Measurements from ENCODE around the gene RPN1.

RPN1 gene

DNA sequence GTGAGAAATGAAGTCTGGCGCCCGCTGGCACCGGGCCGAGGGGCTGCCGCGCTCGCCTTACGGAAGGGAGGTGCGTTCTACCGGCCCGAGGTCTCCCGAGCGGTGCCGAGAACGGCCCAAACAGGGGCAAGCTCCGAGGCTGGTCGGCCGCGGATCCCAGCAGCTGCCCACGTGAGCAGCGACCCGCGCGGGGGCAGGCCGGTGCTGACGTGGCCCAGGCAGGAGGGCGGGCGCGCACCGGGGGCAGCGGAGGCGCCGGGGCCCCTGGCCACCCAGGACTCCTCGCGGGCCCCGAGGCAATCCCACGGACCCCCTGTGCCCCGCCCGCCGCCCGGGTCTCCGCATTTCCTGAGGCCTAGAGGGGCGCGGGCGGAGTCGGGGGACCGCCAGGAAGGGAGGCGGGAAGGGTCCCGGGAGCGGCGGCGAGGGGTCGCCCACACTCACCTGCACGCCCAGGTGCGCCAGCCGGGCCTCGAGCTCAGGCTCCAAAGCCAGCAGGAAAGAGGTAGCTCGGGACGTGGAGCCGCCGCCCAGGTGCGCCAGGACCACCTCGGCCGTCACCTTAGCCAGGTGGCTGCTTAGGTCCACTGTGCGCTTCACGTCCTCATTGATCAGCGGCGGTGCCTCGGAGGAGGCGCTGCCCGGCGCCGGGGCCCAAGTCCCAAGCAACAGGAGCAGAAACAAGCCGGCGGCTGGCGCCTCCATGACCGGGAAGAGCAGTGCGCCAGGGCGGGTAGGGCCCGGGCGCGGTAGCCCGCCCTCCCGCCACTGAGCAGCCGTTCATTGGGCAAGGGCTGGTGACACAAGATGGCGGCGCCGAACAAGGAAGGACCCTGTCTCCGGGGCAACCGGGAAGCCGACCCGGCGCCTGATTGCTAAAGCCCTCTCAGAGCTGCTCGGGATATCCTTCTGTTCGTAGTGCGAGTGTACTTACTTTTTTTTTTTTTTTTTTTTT, at the start of gene RPN1:
TSS of gene RPN1 (minus strand) at position 723 of the 955 bp plus-strand sequence. CDS start at position 705, 18 bp downstream.
- Histone ChIP-seq H3K27me3 (ENCODE audit: insufficient read depth, low read length) (no peaks in the 10 kb centered on the region), H3K4me3 (ENCODE audit: low read length) (peak within 1 kb of the TSS; percentile 86), H3K9me3 (ENCODE audit: insufficient read depth, low read depth, low read length) (no peaks in the 10 kb centered on the region), H3K36me3 (ENCODE audit: insufficient read depth, low read depth, low read length) (no peaks in the 10 kb centered on the region), H3K27ac (ENCODE audit: low read length) (no peak within 1 kb of the TSS), H3K4me1 (ENCODE audit: insufficient read depth, low read length) (peaks cover 7% of the 10 kb centered on the region; the same call in 1 of the 2 replicates), H3K9ac (ENCODE audit: low read depth, low read length) (peak within 1 kb of the TSS; percentile 84)

- peaks cover 13% of the 10 kb centered on the region; the same call in 1 of the 2 replicates for H3K27me3 ChIP-seq (ENCODE audit: insufficient read depth, low read length)
- H3K4me1 ChIP-seq (ENCODE audit: insufficient read depth, low read length): no peaks in the 10 kb centered on the region
- H3K4me3 ChIP-seq (ENCODE audit: low read length): peak overlapping the region; percentile 73
- H3K9me3 ChIP-seq (ENCODE audit: insufficient read depth, low read depth, low read length): no peaks in the 10 kb centered on the region
- peak overlapping the region; percentile 45; the same call in 1 of the 2 replicates for H3K9ac ChIP-seq (ENCODE audit: low read depth, low read length)
- no peak overlapping the region for H3K27ac ChIP-seq (ENCODE audit: low read length)
- no peaks in the 10 kb centered on the region for H3K36me3 ChIP-seq (ENCODE audit: insufficient read depth, low read depth, low read length)
Measured at GRCh38 chr3:128698211-128699047, 47.8 kb upstream of the RPN1 start.

GRCh38 chr3:128697341-128697740, 46.7 kb upstream of the RPN1 start:
- Histone ChIP-seq H3K4me3 (ENCODE audit: low read length) (no peak overlapping the region), H3K36me3 (ENCODE audit: insufficient read depth, low read depth, low read length) (no peaks in the 10 kb centered on the region), H3K9me3 (ENCODE audit: insufficient read depth, low read depth, low read length) (no peaks in the 10 kb centered on the region), H3K4me1 (ENCODE audit: insufficient read depth, low read length) (no peaks in the 10 kb centered on the region), H3K27ac (ENCODE audit: low read length) (no peak overlapping the region), H3K9ac (ENCODE audit: low read depth, low read length) (no peak overlapping the region), H3K27me3 (ENCODE audit: insufficient read depth, low read length) (peaks cover 13% of the 10 kb centered on the region; the same call in 1 of the 2 replicates)

DNA sequence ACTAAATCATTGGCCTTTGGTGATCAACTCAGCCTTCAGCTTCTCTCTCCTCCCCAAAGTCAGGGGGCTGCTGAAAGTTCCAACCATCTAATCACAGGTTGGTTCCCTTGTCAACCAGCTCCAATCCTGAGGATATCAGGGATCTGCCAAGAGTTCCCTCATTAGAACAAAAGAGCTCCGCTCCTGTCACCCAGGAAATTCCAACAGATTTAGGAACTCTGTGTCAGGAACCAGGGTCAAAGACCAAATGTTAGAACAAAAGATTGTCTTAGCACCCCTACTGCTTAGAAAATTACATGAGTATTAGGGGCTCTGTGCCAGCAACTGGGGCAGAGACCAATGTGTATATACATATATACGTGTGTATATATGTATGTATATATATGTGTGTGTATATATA, 43.1 kb upstream of the RPN1 start:
- Histone ChIP-seq H3K36me3 (ENCODE audit: insufficient read depth, low read depth, low read length) (no peaks in the 10 kb centered on the region), H3K9me3 (ENCODE audit: insufficient read depth, low read depth, low read length) (no peaks in the 10 kb centered on the region), H3K9ac (ENCODE audit: low read depth, low read length) (no peak overlapping the region), H3K4me1 (ENCODE audit: insufficient read depth, low read length) (no peaks in the 10 kb centered on the region), H3K4me3 (ENCODE audit: low read length) (no peak overlapping the region), H3K27me3 (ENCODE audit: insufficient read depth, low read length) (peaks cover 7% of the 10 kb centered on the region; the same call in 1 of the 2 replicates), H3K27ac (ENCODE audit: low read length) (no peak overlapping the region)

DNA sequence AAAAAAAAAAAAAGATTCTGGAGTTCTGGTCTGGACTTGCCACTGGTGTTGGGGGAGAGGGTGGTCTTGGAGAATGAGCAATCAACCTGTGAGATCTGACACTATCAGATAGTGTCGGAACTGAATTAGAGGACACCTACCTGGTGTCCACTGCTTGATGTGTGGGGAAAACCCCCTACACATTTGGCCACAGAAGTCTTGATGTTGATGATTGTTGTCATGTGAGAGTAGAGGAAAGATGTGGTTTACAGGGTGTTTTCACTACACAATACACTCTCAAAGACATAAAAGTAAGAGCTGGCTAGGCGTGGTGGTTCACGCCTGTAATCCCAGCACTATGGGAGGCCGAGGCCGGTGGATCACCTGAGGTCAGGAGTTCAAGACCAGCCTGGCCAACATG, 38.4 kb upstream of the RPN1 start:
- Histone ChIP-seq H3K9me3 (ENCODE audit: insufficient read depth, low read depth, low read length) (no peaks in the 10 kb centered on the region), H3K36me3 (ENCODE audit: insufficient read depth, low read depth, low read length) (no peaks in the 10 kb centered on the region), H3K4me1 (ENCODE audit: insufficient read depth, low read length) (no peaks in the 10 kb centered on the region), H3K9ac (ENCODE audit: low read depth, low read length) (no peak overlapping the region), H3K4me3 (ENCODE audit: low read length) (no peak overlapping the region), H3K27ac (ENCODE audit: low read length) (no peak overlapping the region), H3K27me3 (ENCODE audit: insufficient read depth, low read length) (no peaks in the 10 kb centered on the region)

- H3K9ac ChIP-seq (ENCODE audit: low read depth, low read length): no peak overlapping the region
- no peaks in the 10 kb centered on the region for H3K27me3 ChIP-seq (ENCODE audit: insufficient read depth, low read length)
- peaks cover 6% of the 10 kb centered on the region; the same call in 1 of the 2 replicates for H3K4me1 ChIP-seq (ENCODE audit: insufficient read depth, low read length)
- no peaks in the 10 kb centered on the region for H3K9me3 ChIP-seq (ENCODE audit: insufficient read depth, low read depth, low read length)
- no peaks in the 10 kb centered on the region for H3K36me3 ChIP-seq (ENCODE audit: insufficient read depth, low read depth, low read length)
- H3K4me3 ChIP-seq (ENCODE audit: low read length): no peak overlapping the region
- no peak overlapping the region for H3K27ac ChIP-seq (ENCODE audit: low read length)
Measured at GRCh38 chr3:128686465-128686864, 35.8 kb upstream of the RPN1 start.

DNA sequence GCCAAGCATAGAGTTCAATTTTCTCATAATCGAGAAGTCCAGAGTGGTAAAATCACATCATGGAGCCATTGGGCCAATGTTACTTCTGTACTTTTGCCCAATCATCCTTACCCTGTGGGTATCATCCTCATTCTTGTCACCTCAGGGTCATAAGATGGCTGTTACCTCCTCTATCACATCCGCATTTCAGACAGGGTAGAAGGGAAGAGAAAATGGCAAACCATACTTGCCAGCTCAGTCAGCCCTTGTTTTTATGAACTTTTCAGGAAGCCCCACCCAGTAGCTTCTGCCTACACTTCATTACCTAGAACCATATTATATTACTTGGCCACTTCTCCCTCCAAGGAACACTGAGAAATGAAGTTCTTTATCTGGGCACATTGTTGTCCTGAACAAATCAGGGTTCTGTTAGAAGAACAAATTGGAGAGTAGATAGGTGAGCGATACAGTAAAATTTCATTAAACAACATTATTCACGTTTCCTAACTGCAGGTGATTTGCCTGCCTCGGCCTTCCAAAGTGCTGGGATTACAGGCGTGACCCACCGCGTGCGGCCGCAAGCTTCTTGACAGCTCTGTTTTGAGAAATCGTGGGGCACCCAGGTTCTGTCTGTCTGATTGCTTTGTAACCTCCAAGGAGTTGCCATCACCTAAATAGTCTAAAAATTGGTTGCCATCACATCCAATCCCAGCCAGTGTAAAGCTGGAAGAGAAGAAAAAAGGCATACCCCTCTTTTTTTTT, 34.5 kb upstream of the RPN1 start:
- Histone ChIP-seq H3K9ac (ENCODE audit: low read depth, low read length) (no peak overlapping the region), H3K27ac (ENCODE audit: low read length) (no peak overlapping the region), H3K9me3 (ENCODE audit: insufficient read depth, low read depth, low read length) (no peaks in the 10 kb centered on the region), H3K36me3 (ENCODE audit: insufficient read depth, low read depth, low read length) (no peaks in the 10 kb centered on the region), H3K4me1 (ENCODE audit: insufficient read depth, low read length) (peaks cover 9% of the 10 kb centered on the region; the same call in 1 of the 2 replicates), H3K27me3 (ENCODE audit: insufficient read depth, low read length) (no peaks in the 10 kb centered on the region), H3K4me3 (ENCODE audit: low read length) (no peak overlapping the region)

GRCh38 chr3:128683957-128684356, 33.3 kb upstream of the RPN1 start:
- no peak overlapping the region for H3K27ac ChIP-seq (ENCODE audit: low read length)
- no peaks in the 10 kb centered on the region for H3K27me3 ChIP-seq (ENCODE audit: insufficient read depth, low read length)
- H3K9me3 ChIP-seq (ENCODE audit: insufficient read depth, low read depth, low read length): no peaks in the 10 kb centered on the region

DNA sequence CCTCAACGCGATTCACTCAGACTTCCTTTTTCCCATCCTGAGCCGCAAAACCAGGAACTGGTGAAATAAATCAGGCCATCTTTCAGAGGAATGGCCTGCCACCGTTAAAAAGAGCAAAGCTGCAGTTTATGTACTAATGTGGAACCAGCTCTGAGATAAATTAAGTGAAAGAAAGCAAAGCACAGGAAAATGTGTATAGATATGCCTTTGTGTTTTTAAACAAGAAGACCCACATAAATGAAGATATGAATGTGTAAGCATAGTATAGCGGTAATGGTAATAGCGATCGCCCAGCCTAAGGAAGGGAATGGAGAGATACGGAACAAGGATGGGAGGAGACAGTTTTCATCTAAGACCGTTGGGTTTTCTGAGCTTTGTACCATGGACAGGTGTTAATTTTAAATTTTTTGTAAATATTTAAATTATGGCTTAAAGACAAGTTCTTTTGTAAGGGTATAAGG, 30.8 kb upstream of the RPN1 start:
- H3K4me3 ChIP-seq (ENCODE audit: low read length): peak overlapping the region; percentile 80
- H3K9ac ChIP-seq (ENCODE audit: low read depth, low read length): peak overlapping the region; percentile 96
- H3K27me3 ChIP-seq (ENCODE audit: insufficient read depth, low read length): peaks cover 19% of the 10 kb centered on the region
- H3K36me3 ChIP-seq (ENCODE audit: insufficient read depth, low read depth, low read length): no peaks in the 10 kb centered on the region
- no peaks in the 10 kb centered on the region for H3K9me3 ChIP-seq (ENCODE audit: insufficient read depth, low read depth, low read length)
- H3K4me1 ChIP-seq (ENCODE audit: insufficient read depth, low read length): peaks cover 9% of the 10 kb centered on the region; the same call in 1 of the 2 replicates
- peak overlapping the region; percentile 80 for H3K27ac ChIP-seq (ENCODE audit: low read length)

More at GRCh38 chr3:128683957-128684356, 33.3 kb upstream of the RPN1 start:
- Histone ChIP-seq H3K4me3 (ENCODE audit: low read length) (no peak overlapping the region), H3K4me1 (ENCODE audit: insufficient read depth, low read length) (peaks cover 9% of the 10 kb centered on the region; the same call in 1 of the 2 replicates), H3K9ac (ENCODE audit: low read depth, low read length) (no peak overlapping the region), H3K36me3 (ENCODE audit: insufficient read depth, low read depth, low read length) (no peaks in the 10 kb centered on the region)

- Histone ChIP-seq H3K9ac (ENCODE audit: low read depth, low read length) (peak overlapping the region; percentile 96), H3K27ac (ENCODE audit: low read length) (peak overlapping the region; percentile 80), H3K4me3 (ENCODE audit: low read length) (peak overlapping the region; percentile 80), H3K36me3 (ENCODE audit: insufficient read depth, low read depth, low read length) (no peaks in the 10 kb centered on the region), H3K4me1 (ENCODE audit: insufficient read depth, low read length) (peaks cover 9% of the 10 kb centered on the region; the same call in 1 of the 2 replicates), H3K27me3 (ENCODE audit: insufficient read depth, low read length) (peaks cover 20% of the 10 kb centered on the region), H3K9me3 (ENCODE audit: insufficient read depth, low read depth, low read length) (no peaks in the 10 kb centered on the region)
Measured at GRCh38 chr3:128680603-128681368, 30.2 kb upstream of the RPN1 start.
